ENCODE data around the gene CACNA1B.

Gene CACNA1B

DNA sequence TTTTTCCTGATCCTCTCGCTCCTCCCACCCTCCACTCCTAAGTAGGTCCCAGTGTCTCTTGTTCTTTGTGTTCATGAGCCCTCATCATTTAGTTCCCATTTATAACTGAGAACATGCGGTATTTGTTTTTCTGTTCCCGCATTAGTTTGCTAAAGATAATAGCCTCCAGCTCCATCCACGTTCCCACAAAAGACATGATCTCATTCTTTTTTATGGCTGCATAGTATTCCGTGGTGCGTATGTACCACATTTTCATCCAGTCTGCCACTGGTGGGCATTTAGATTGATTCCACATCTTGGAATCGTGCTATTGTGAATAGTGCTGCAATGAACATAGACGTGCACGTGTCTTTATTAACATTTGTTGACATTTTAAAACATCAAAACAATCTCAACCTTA is 34.2 kb upstream of the CACNA1B start:
- TF ChIP-seq, protein P1, sequence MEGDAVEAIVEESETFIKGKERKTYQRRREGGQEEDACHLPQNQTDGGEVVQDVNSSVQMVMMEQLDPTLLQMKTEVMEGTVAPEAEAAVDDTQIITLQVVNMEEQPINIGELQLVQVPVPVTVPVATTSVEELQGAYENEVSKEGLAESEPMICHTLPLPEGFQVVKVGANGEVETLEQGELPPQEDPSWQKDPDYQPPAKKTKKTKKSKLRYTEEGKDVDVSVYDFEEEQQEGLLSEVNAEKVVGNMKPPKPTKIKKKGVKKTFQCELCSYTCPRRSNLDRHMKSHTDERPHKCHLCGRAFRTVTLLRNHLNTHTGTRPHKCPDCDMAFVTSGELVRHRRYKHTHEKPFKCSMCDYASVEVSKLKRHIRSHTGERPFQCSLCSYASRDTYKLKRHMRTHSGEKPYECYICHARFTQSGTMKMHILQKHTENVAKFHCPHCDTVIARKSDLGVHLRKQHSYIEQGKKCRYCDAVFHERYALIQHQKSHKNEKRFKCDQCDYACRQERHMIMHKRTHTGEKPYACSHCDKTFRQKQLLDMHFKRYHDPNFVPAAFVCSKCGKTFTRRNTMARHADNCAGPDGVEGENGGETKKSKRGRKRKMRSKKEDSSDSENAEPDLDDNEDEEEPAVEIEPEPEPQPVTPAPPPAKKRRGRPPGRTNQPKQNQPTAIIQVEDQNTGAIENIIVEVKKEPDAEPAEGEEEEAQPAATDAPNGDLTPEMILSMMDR (IDR thresholded peaks at IDR 0.05), result no peak
- TF ChIP-seq ZFX (IDR thresholded peaks at IDR 0.05; ENCODE audit: borderline replicate concordance), result no peak
- H3K27ac ChIP-seq, result no peak overlapping the region

DNA sequence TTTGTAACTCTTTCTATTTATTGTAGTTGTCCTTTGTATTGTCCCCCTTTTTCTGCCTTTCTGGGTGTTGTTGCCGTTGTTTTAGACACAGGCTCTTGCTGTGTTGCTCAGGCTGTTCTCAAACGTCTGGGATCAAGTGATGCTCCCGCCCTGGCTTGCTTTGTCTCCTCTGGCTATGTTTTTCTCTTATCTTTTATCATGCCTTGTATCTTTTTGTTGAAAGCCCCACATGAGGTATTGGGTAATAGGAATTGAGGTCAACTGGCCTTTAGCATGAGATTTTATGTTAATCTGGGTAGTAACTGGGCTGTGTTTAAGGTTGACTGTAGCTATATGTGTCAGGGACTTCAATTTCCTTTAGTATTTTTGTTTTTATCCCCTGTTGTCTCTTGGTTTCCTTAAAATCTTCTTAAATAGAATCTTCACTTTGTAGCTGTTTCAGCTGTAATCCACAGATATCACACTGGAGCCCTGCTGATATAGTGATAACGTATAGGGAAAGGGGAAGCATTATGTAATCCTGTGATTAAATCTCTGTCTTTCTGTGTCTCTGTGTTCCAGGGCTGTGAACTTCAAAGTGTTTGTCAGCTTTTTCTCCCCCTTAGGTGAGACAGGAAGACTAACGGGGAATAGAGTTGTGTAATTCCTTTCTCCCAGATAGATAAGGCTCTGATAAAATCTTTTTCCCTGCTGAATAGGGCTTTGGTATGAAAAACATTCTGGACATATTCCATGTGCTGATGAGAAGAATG is 25.9 kb upstream of the CACNA1B start:
- TF ChIP-seq, protein P1 (IDR thresholded peaks at IDR 0.05), result no peak
- no peak for TF ChIP-seq ZFX (IDR thresholded peaks at IDR 0.05; ENCODE audit: borderline replicate concordance)
- H3K27ac ChIP-seq, result no peak overlapping the region

DNA sequence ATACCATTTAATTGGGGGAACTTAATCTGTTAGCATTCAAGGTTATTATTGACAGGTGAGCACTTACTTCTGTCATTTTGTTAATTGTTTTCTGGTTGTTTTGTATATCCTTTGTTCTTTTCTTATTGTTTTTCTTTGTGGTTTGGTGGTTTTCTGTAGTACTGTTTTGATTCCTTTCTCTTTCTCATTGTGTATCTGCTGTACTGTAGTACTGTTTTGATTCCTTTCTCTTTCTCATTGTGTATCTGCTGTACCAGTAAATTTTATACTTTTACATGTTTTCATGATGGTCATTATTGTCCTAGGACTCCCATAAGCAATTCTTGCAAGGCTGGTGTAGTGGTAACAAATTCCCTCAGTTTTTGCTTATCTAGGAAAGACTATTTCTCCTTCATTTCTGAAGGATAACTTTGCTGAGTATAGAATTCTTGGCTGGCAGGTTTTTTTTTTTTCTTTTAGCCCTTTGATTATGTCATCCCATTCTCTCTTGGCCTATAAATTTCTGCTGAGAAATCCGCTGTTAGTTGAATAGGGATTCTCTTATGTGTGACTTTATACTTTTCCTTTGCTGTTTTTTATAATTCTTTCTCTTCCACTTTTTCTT is 24.1 kb upstream of the CACNA1B start:
- TF ChIP-seq, protein P1 (IDR thresholded peaks at IDR 0.05), result no peak
- TF ChIP-seq ZFX (IDR thresholded peaks at IDR 0.05; ENCODE audit: borderline replicate concordance), result no peak
- no peak overlapping the region for H3K27ac ChIP-seq

DNA sequence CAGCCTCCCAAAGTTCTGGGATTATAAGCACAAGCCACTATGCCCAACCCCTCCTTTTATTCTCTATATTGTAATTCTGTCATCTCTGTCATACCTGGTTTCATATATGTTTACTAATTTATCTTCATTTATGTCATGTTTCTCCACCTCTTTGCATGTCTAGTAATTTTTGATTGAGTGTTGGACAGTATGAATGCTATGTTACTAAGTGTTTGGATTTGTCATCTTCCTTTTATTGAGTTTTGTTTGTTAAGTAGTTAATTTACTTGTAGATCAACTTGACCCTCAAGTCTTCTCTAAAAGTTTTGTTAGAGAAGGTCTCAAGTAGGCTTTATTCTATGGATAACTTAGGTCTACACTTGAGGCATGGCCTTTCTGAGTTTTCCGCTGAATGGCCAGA is 17.2 kb upstream of the CACNA1B start:
- H3K27ac ChIP-seq, result no peak overlapping the region
- TF ChIP-seq, protein P1 (IDR thresholded peaks at IDR 0.05), result no peak

DNA sequence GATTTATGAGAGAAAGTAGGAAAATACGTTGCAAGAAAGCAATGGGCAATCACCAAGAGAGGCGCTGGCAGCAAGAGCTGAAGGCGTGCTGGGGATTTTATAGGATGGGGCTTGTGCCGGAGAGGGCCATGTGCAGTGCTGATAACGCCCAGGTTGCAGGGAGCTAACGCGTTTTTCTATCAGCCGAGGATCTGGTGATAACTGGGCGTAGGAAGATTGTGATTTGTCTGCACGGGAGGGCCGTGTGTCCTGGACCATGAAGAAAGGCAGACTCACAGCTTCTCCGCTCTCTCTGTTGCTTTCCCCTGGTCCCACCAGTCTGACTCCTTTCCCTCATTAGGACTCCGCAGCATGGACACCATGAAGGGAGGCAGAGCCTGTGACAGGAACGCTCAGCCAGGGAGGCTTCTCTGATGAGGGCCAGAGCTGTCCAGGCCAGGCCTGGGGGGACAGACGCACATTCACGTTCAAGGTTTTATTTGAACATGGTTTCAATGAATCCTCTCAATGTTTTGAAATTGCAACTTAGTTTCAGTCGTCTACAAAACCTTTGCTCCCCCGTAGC is 11.9 kb upstream of the CACNA1B start:
- no peak for TF ChIP-seq ZFX (IDR thresholded peaks at IDR 0.05; ENCODE audit: borderline replicate concordance)
- TF ChIP-seq, protein P1 (IDR thresholded peaks at IDR 0.05), result no peak

DNA sequence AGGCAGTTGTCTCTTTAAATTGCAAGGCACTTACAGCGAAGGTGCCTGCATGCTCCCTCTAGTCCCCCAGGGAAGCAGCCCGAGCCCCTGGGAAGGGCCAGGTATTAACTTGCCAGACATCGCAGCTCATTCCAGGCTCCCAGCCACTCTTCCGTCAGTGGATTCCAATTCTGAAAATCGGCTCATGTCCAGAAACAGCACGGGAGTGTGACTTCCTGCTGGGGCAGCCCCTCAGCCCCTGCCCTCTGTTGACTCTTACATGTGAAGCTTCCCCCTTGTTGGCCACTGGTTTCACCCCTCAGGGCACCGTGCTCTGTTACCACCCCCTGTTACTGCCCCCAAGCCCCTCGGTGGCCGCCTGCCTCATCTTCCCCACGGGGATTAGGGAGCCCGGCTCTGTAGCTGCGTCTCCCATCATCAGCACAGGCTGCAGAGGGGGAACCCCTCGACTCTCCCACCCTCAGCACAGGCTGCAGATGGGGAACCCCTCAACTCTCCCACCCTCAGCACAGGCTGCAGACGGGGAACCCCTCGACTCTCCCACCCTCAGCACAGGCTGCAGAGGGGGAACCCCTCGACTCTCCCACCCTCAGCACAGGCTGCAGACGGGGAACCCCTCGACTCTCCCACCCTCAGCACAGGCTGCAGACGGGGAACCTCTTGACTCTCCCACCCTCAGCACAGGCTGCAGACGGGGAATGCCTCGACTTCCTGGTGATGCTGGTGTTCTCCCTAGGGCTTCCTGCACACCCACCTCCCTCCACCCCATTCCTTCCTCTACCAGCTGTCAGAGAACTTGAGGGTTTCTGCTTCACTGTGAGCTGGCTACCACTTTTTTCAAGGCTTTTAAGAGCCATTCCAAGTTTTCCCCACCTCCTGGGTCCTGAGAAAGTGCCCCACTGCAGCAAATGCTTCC is 11.1 kb upstream of the CACNA1B start:
- TF ChIP-seq, protein P1 (IDR thresholded peaks at IDR 0.05), result no peak
- no peak for TF ChIP-seq ZFX (IDR thresholded peaks at IDR 0.05; ENCODE audit: borderline replicate concordance)
- H3K27ac ChIP-seq, result no peak overlapping the region

More for the DNA sequence above, 11.9 kb upstream of the CACNA1B start:
- H3K27ac ChIP-seq, result no peak overlapping the region
